Fibroblast of villous mesenchyme (primary cell): ENCODE data around the gene TTC7B. TPM values are rescaled to one million over a fixed set of nuclear protein-coding genes. Genes with fewer than 3 reads are reported as not detected.

ENCODE experiments used
- DNase-seq: peaks from one replicate; pipeline ENCODE4 v3.0.0-alpha.2; 2010; ENCODE audit warnings: low read depth
- H3K4me3 ChIP-seq: 2 replicates; pipeline ENCODE4 v1.5.1; 2011; ENCODE audit warnings: low read depth, mild to moderate bottlenecking, low read length
- CTCF ChIP-seq: IDR thresholded peaks from 2 replicates; pipeline ENCODE4 v1.5.1; 2012; ENCODE audit warnings: low read depth, mild to moderate bottlenecking, low read length; ENCODE audit not compliant: insufficient read depth
- total RNA-seq: library from RNA; depleted of rRNA; stranded (reverse); fragments of >200 nt; gene quantifications from 2 replicates; pipeline ENCODE4 v1.2.3, GENCODE V29; 2012

TTC7B gene
- total RNA-seq, 1 donor: 16.8 TPM

GRCh38 chr14:90804292-90805083 is 11.7 kb downstream of the TTC7B start:
- H3K4me3 ChIP-seq: no peak overlapping the region
- no peak for DNase-seq
- TF ChIP-seq CTCF: no peak

GRCh38 chr14:90803249-90803648 is 13.0 kb downstream of the TTC7B start:
- DNase-seq: no peak
- no peak overlapping the region for H3K4me3 ChIP-seq
- no peak for TF ChIP-seq CTCF

GRCh38 chr14:90799420-90799819 is 16.8 kb downstream of the TTC7B start:
- no peak overlapping the region for H3K4me3 ChIP-seq
- no peak for TF ChIP-seq CTCF
- DNase-seq: no peak

GRCh38 chr14:90797919-90798318 is 18.3 kb downstream of the TTC7B start:
- no peak for DNase-seq
- TF ChIP-seq CTCF: no peak
- no peak overlapping the region for H3K4me3 ChIP-seq

- DNase-seq: peak; percentile 75
- no peak for TF ChIP-seq CTCF
- H3K4me3 ChIP-seq: no peak overlapping the region
Observed at GRCh38 chr14:90797451-90797850, 18.8 kb downstream of the TTC7B start.

- no peak for DNase-seq
- H3K4me3 ChIP-seq: no peak overlapping the region
- no peak for TF ChIP-seq CTCF
Observed at GRCh38 chr14:90796329-90796728, 19.9 kb downstream of the TTC7B start.

- TF ChIP-seq CTCF: no peak
- no peak overlapping the region for H3K4me3 ChIP-seq
- DNase-seq: peak; percentile 68
Observed at GRCh38 chr14:90795744-90796143, 20.5 kb downstream of the TTC7B start.
